Endothelial cell of umbilical vein (primary cell): ENCODE measurements around the gene KLRD1. TPM values are rescaled to one million over a fixed set of nuclear protein-coding genes. Genes with fewer than 3 reads are reported as not detected.

Experiments used
- BruUV-seq: library from RNA; stranded (reverse); fragments of 400-500 nt; replicated peaks from 2 replicates; lab custom pipeline; 2021; lab: Mats Ljungman, UMichigan
- CTCF ChIA-PET: fragments of 300-600, 350-600 bp; sonication (Branson Sonifier 250); formaldehyde crosslinking; loops from one replicate; lab custom pipeline; 2021; ENCODE audit warnings: antibody characterized with exemption, inconsistent platforms; lab: Charles Lee
- POLR2A ChIA-PET: fragments of 300-600, 350-600 bp; sonication (Branson Sonifier 250); formaldehyde crosslinking; loops from one replicate; lab custom pipeline; 2021; ENCODE audit warnings: antibody characterized with exemption, inconsistent platforms; lab: Charles Lee
- DNase-seq: peaks from one replicate; pipeline ENCODE4 v3.0.0-alpha.2; 2011; ENCODE audit warnings: low read depth, low spot score
- FAIRE-seq: peaks from 2 replicates; lab custom pipeline; 2011; peaks lifted over from hg19 to GRCh38; lab: Jason Lieb, UNC
- H2AFZ ChIP-seq: 2 replicates; pipeline ENCODE4 v1.6.0; 2012; ENCODE audit warnings: low read depth, low read length, control low read depth, inconsistent platforms
- H3K27ac ChIP-seq: 2 replicates; pipeline ENCODE4 v1.5.1; 2011; ENCODE audit warnings: low read depth, mild to moderate bottlenecking, control low read depth, low read length, moderate library complexity; ENCODE audit not compliant: insufficient read depth
- H3K27me3 ChIP-seq, 2 experiments: 2 replicates each; pipeline versions ENCODE4 v1.6.0 to v1.6.1; 2011; ENCODE audit warnings: low read length in 2 of 2, mixed read lengths in 1 of 2; ENCODE audit not compliant: control insufficient read depth in 2 of 2, insufficient read depth in 2 of 2
- H3K36me3 ChIP-seq, 2 experiments: 2 replicates in 1 of 2; 3 replicates in 1 of 2; pipeline ENCODE4 v1.5.1; 2011; ENCODE audit warnings: low read length in 2 of 2, mild to moderate bottlenecking in 1 of 2, moderate library complexity in 1 of 2; ENCODE audit not compliant: control insufficient read depth in 2 of 2, insufficient read depth in 2 of 2; ENCODE audit errors: extremely low read depth in 1 of 2
- H3K4me1 ChIP-seq: 3 replicates; pipeline ENCODE4 v1.5.1; 2011; ENCODE audit warnings: mild to moderate bottlenecking, low read length; ENCODE audit not compliant: control insufficient read depth, insufficient read depth; ENCODE audit errors: extremely low read depth
- H3K4me2 ChIP-seq: 2 replicates; pipeline ENCODE4 v1.6.1; 2011; ENCODE audit warnings: low read length, control low read depth, mixed read lengths; ENCODE audit not compliant: insufficient read depth
- H3K4me3 ChIP-seq, 3 experiments: fragments of 200-600 bp in 1 of 3; sonication (generic), shearing (Covaris generic) in 1 of 3; replicated peaks in 1 of 3; 2 replicates each; pipeline ENCODE4 v1.5.1; 2011 to 2016; ENCODE audit warnings: control low read depth in 3 of 3, low read length in 3 of 3, mild to moderate bottlenecking in 2 of 3, inconsistent platforms in 1 of 3, low read depth in 1 of 3, moderate library complexity in 1 of 3; ENCODE audit not compliant: insufficient read depth in 1 of 3
- H3K79me2 ChIP-seq: 2 replicates; pipeline ENCODE4 v1.6.0; 2012; ENCODE audit warnings: low read length, inconsistent platforms; ENCODE audit not compliant: control insufficient read depth, insufficient read depth
- H3K9ac ChIP-seq: replicated peaks from 2 replicates; pipeline ENCODE3; 2011; ENCODE audit warnings: low read length, control low read depth; ENCODE audit not compliant: insufficient read depth; ENCODE audit errors: extremely low read depth
- H3K9me1 ChIP-seq: replicated peaks from 3 replicates; pipeline ENCODE4 v1.6.0; 2011; ENCODE audit warnings: mild to moderate bottlenecking, low read length; ENCODE audit not compliant: control insufficient read depth, insufficient read depth; ENCODE audit errors: extremely low read depth
- H3K9me3 ChIP-seq: replicated peaks from 2 replicates; pipeline ENCODE4 v1.5.1; 2012; ENCODE audit warnings: low read length, inconsistent platforms; ENCODE audit not compliant: control insufficient read depth, insufficient read depth
- H4K20me1 ChIP-seq: replicated peaks from 2 replicates; pipeline ENCODE3; 2011; ENCODE audit warnings: mild to moderate bottlenecking, low read length; ENCODE audit not compliant: control insufficient read depth, insufficient read depth; ENCODE audit errors: extremely low read depth
- CTCF ChIP-seq, 2 donors: IDR thresholded peaks; 1 replicate in 1 of 2; 2 replicates in 1 of 2; pipeline ENCODE4 v1.5.1; 2011; ENCODE audit warnings: low read length in 2 of 2, mild to moderate bottlenecking in 2 of 2, moderate library complexity in 2 of 2, control low read depth in 1 of 2, inconsistent platforms in 1 of 2, low read depth in 1 of 2; ENCODE audit not compliant: insufficient read depth in 1 of 2; ENCODE audit errors: extremely low read depth in 1 of 2
- EZH2 ChIP-seq: IDR thresholded peaks from 2 replicates; pipeline ENCODE4 v1.6.1; 2012; ENCODE audit warnings: borderline replicate concordance, low read depth, mild to moderate bottlenecking, moderate library complexity, low read length, inconsistent platforms; ENCODE audit not compliant: severe bottlenecking
- FOS ChIP-seq: IDR thresholded peaks from 2 replicates; pipeline ENCODE4 v1.6.1; 2011; ENCODE audit warnings: mild to moderate bottlenecking, low read length, moderate library complexity, borderline replicate concordance; ENCODE audit not compliant: insufficient read depth
- GATA2 ChIP-seq: IDR thresholded peaks from 2 replicates; pipeline ENCODE4 v1.7.0; 2011; ENCODE audit warnings: low read depth, mild to moderate bottlenecking, moderate library complexity, mixed read lengths, low read length; ENCODE audit not compliant: insufficient read length, insufficient read depth
- JUN ChIP-seq: IDR thresholded peaks from 2 replicates; pipeline ENCODE4 v1.6.1; 2011; ENCODE audit warnings: borderline replicate concordance, low read depth; ENCODE audit not compliant: insufficient read length, insufficient read depth
- MAX ChIP-seq: IDR thresholded peaks from 2 replicates; pipeline ENCODE4 v1.6.1; 2011; ENCODE audit not compliant: insufficient read depth, insufficient read length
- MYC ChIP-seq: IDR thresholded peaks from one replicate; pipeline ENCODE4 v1.6.1; 2011; ENCODE audit warnings: mild to moderate bottlenecking, low read depth, low read length
- POLR2A ChIP-seq: IDR thresholded peaks from 2 replicates; pipeline ENCODE4 v1.6.1; 2012; ENCODE audit warnings: low read depth, mild to moderate bottlenecking, control low read depth, low read length
- POLR2AphosphoS5 ChIP-seq: IDR thresholded peaks from 2 replicates; pipeline ENCODE4 v1.6.1; 2012; ENCODE audit warnings: low read depth, mild to moderate bottlenecking, control low read depth, low read length, moderate library complexity; ENCODE audit not compliant: insufficient read depth
- dilution Hi-C: fragments of 300-500 bp; cut with MboI; formaldehyde crosslinking; loops from one replicate; pipeline ENCODE4 v1.15.0; 2019; ENCODE audit warnings: low sequenced_read_pairs; ENCODE audit not compliant: extremely low pct_ligation_motif_present
- intact Hi-C: fragments of 100-400 bp; cut with micrococcal nuclease; formaldehyde crosslinking; loops from one replicate; pipeline ENCODE4 v1.10.0; 2022
- polyA plus RNA-seq, 4 experiments: library from polyadenylated mRNA; depleted of rRNA in 3 of 4; stranded (reverse) in 3 of 4; unstranded in 1 of 4; fragments of >200 nt; gene quantifications; 2 replicates each; pipeline versions ENCODE4 v1.2.1 to v1.2.3, GENCODE V29; 2011 to 2012; ENCODE audit warnings: missing spikeins in 1 of 4
- total RNA-seq: library from RNA; stranded (reverse); gene quantifications from 2 replicates; pipeline ENCODE4 v1.2.3, GENCODE V29; 2021

KLRD1 gene
- total and polyA plus RNA-seq, 2 donors (not counting 3 experiments of a cell fraction or from before 2014, with no cell fraction given) = 0.13 to 0.15 TPM

- no peak for FAIRE-seq
- H3K27ac ChIP-seq = no peak overlapping the region
- H4K20me1 ChIP-seq = no peaks in the 10 kb centered on the region
- DNase-seq = no peak
- no TSS peak for BruUV-seq
- dilution Hi-C loops = no loop called here
- H3K9me3 ChIP-seq = no peaks in the 10 kb centered on the region
- POLR2A ChIA-PET = no interaction called here
- H3K4me3 ChIP-seq = no peak overlapping the region
- intact Hi-C loops = no loop called here
- H3K79me2 ChIP-seq = no peaks in the 10 kb centered on the region
- H3K4me2 ChIP-seq = no peak overlapping the region
- CTCF ChIA-PET = interaction anchor here (0.7 kb wide), 1 partner anchor 181 kb away, joined by 3 read pairs; no protein-coding TSS in a partner anchor
- no peak overlapping the region for H3K9ac ChIP-seq
- no peak for TF ChIP-seq POLR2AphosphoS5
- TF ChIP-seq EZH2 = no peak
- no peak for TF ChIP-seq MYC
- TF ChIP-seq MAX = no peak
- TF ChIP-seq GATA2 = no peak
- no peaks in the 10 kb centered on the region for H3K36me3 ChIP-seq
- no peaks in the 10 kb centered on the region for H3K27me3 ChIP-seq
- no peaks in the 10 kb centered on the region for H3K9me1 ChIP-seq
- no peak overlapping the region for H2AFZ ChIP-seq
- no peaks in the 10 kb centered on the region for H3K4me1 ChIP-seq
Observed at GRCh38 chr12:10276774-10277173, 30.9 kb upstream of the KLRD1 start.

GRCh38 chr12:10278104-10278503 lies 29.6 kb upstream of the KLRD1 start:
- TF ChIP-seq CTCF (IDR thresholded peaks at IDR 0.05; ENCODE audit: extremely low read depth in 1 of 2, insufficient read depth in 1 of 2, low read depth in 1 of 2, low read length in 2 of 2) (no peak), POLR2AphosphoS5 (no peak), FOS (no peak), MYC (no peak), POLR2A (no peak), MAX (no peak), JUN (no peak), GATA2 (no peak), EZH2 (no peak)
- CTCF ChIA-PET = no interaction called here
- no peak overlapping the region for H3K4me3 ChIP-seq
- no peak overlapping the region for H3K27ac ChIP-seq
- H3K9ac ChIP-seq = no peak overlapping the region
- H2AFZ ChIP-seq = no peak overlapping the region
- no peak overlapping the region for H3K4me2 ChIP-seq
- POLR2A ChIA-PET = no interaction called here
- H3K9me1 ChIP-seq = no peaks in the 10 kb centered on the region
- H3K36me3 ChIP-seq = no peaks in the 10 kb centered on the region
- H3K79me2 ChIP-seq = no peaks in the 10 kb centered on the region
- no peaks in the 10 kb centered on the region for H3K4me1 ChIP-seq
- H4K20me1 ChIP-seq = no peaks in the 10 kb centered on the region
- H3K9me3 ChIP-seq = no peaks in the 10 kb centered on the region
- H3K27me3 ChIP-seq = no peaks in the 10 kb centered on the region
- FAIRE-seq (no peak), DNase-seq (no peak)
- dilution Hi-C loops (no loop called here), intact Hi-C loops (no loop called here)
- no TSS peak for BruUV-seq
